DMS153 treated with DMSO at 0.1 percent for 48 hours (cell line): Measurements from ENCODE around the gene CEMIP.

ENCODE experiments used
- DNase-seq: peaks from one replicate; lab custom pipeline; 2025; ENCODE audit not compliant: unreplicated experiment; lab: John Stamatoyannopoulos, UW

CEMIP gene

GRCh38 chr15:80921736-80922410, 142.7 kb downstream of the CEMIP start:
- no peak for DNase-seq

- no peak for DNase-seq
Measured at GRCh38 chr15:80923668-80924067, 144.5 kb downstream of the CEMIP start.

GRCh38 chr15:80924278-80924677, 145.1 kb downstream of the CEMIP start:
- no peak for DNase-seq

GRCh38 chr15:80925597-80926059, 146.5 kb downstream of the CEMIP start:
- no peak for DNase-seq

- DNase-seq, result no peak
Measured at GRCh38 chr15:80926126-80926525, 147.0 kb downstream of the CEMIP start.

GRCh38 chr15:80929225-80929624, 150.1 kb downstream of the CEMIP start:
- DNase-seq, result no peak

- no peak for DNase-seq
Measured at GRCh38 chr15:80929689-80930088, 150.5 kb downstream of the CEMIP start.

- DNase-seq, result no peak
Measured at GRCh38 chr15:80931191-80931590, 152.0 kb downstream of the CEMIP start.

GRCh38 chr15:80931721-80932512, 152.7 kb downstream of the CEMIP start:
- no peak for DNase-seq

- no peak for DNase-seq
Measured at GRCh38 chr15:80932513-80932815, 153.3 kb downstream of the CEMIP start.

- no peak for DNase-seq
Measured at GRCh38 chr15:80932989-80933388, 153.8 kb downstream of the CEMIP start.

- DNase-seq, result no peak
Measured at GRCh38 chr15:80934761-80935221, 155.6 kb downstream of the CEMIP start.

GRCh38 chr15:80936288-80937078, 157.3 kb downstream of the CEMIP start:
- DNase-seq, result no peak

- no peak for DNase-seq
Measured at GRCh38 chr15:80937718-80938117, 158.5 kb downstream of the CEMIP start.

GRCh38 chr15:80939216-80939615, 160.0 kb downstream of the CEMIP start:
- DNase-seq, result no peak

- DNase-seq, result no peak
Measured at GRCh38 chr15:80940331-80940730, 161.2 kb downstream of the CEMIP start.

GRCh38 chr15:80940851-80941250, 161.7 kb downstream of the CEMIP start:
- DNase-seq, result no peak

GRCh38 chr15:80942266-80942665, 163.1 kb downstream of the CEMIP start:
- DNase-seq, result no peak

GRCh38 chr15:80942746-80943565, 163.8 kb downstream of the CEMIP start:
- DNase-seq, result no peak

GRCh38 chr15:80944818-80945217, 165.6 kb downstream of the CEMIP start:
- DNase-seq, result no peak

GRCh38 chr15:80945605-80946004, 166.4 kb downstream of the CEMIP start:
- DNase-seq, result no peak
